GM21526 (cell line): ENCODE results near the gene GDPGP1.
A peak's percentile ranks its signal among the peaks of the same experiment; 100 is the strongest.
"Not testable (repeated sequence)": the region's sequence is repeated elsewhere in the genome, so short reads cannot be mapped to it uniquely, and the experiment has no call there.

Experiments
- ATAC-seq: cut with Tn5 transposase; IDR thresholded peaks from one replicate; pipeline ENCODE4 v1.9.1; 2021; ENCODE audit warnings: moderate library complexity; ENCODE audit not compliant: unreplicated experiment, low FRiP score

Gene GDPGP1

GRCh38 chr15:90234096-90234988, at the start of gene GDPGP1:
Gene GDPGP1, plus strand, starts transcription at chr15:90234209. Its CDS starts 6,700 bp downstream, at chr15:90240909.
- ATAC-seq, result peak; percentile 46

- peak; percentile 59 for ATAC-seq
Measured at GRCh38 chr15:90184786-90185704, 49.0 kb upstream of the GDPGP1 start.

- no peak for ATAC-seq
Measured at GRCh38 chr15:90187257-90187868, 46.6 kb upstream of the GDPGP1 start.

GRCh38 chr15:90188065-90188464, 45.9 kb upstream of the GDPGP1 start:
- ATAC-seq, result not testable (repeated sequence)

GRCh38 chr15:90188914-90189748, 44.9 kb upstream of the GDPGP1 start:
- no peak for ATAC-seq

- no peak for ATAC-seq
Measured at GRCh38 chr15:90189781-90190467, 44.1 kb upstream of the GDPGP1 start.

- peak; percentile 62 for ATAC-seq
Measured at GRCh38 chr15:90190606-90191343, 43.2 kb upstream of the GDPGP1 start.

- ATAC-seq, result peak; percentile 30
Measured at GRCh38 chr15:90191344-90191687, 42.7 kb upstream of the GDPGP1 start.

- ATAC-seq, result peak; percentile 47
Measured at GRCh38 chr15:90191794-90192509, 42.1 kb upstream of the GDPGP1 start.

GRCh38 chr15:90192961-90193786, 40.8 kb upstream of the GDPGP1 start:
- no peak for ATAC-seq

GRCh38 chr15:90194655-90195054, 39.4 kb upstream of the GDPGP1 start:
- no peak for ATAC-seq

- ATAC-seq, result peak; percentile 19
Measured at GRCh38 chr15:90200534-90201129, 33.4 kb upstream of the GDPGP1 start.

- peak; percentile 81 for ATAC-seq
Measured at GRCh38 chr15:90201130-90201943, 32.7 kb upstream of the GDPGP1 start, which contains the start of gene SEMA4B. Gene SEMA4B, plus strand, starts transcription at chr15:90201330. Its CDS starts 249 bp downstream, at chr15:90201579.

GRCh38 chr15:90201944-90202375, 32.0 kb upstream of the GDPGP1 start:
- no peak for ATAC-seq

GRCh38 chr15:90202929-90203328, 31.1 kb upstream of the GDPGP1 start:
- ATAC-seq, result no peak

GRCh38 chr15:90203473-90203872, 30.5 kb upstream of the GDPGP1 start:
- ATAC-seq, result no peak
